COLO829 (cell line): Measurements from ENCODE around the gene RFX1.
"Not testable (repeated sequence)": the region's sequence is repeated elsewhere in the genome, so short reads cannot be mapped to it uniquely, and the experiment has no call there.

Experiments used
- DNase-seq: peaks from one replicate; pipeline ENCODE4 v3.0.0; 2012; ENCODE audit warnings: low spot score

RFX1 gene

GRCh38 chr19:14006085-14006765 is at the start of gene RFX1:
Gene RFX1, minus strand, starts transcription at chr19:14006320. Its CDS starts 12,477 bp downstream, at chr19:13993843.
- peak; percentile 89 for DNase-seq

DNA sequence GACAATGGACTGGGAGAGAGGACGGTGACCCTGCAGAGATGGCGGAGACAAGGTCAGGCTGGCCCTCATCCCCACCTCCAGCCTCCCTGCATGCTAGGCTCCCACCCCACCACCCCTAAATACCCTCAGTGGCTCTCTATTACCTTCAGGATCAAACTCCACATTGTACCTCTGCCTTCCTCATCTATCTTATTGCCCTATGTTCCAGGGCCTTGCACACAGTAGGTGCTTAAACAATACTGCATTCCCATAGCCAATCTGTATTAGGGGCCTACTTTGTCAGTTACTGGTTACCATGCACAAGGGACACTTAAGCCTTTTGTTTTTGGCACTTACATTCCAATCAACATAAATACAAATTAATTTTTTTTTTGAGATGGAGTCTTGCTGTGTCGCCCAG is 49.3 kb upstream of the RFX1 start:
- DNase-seq = no peak

- DNase-seq = no peak
Measured at GRCh38 chr19:14054721-14055120, 48.6 kb upstream of the RFX1 start.

- DNase-seq = no peak
Measured at GRCh38 chr19:14054099-14054498, 48.0 kb upstream of the RFX1 start.

DNA sequence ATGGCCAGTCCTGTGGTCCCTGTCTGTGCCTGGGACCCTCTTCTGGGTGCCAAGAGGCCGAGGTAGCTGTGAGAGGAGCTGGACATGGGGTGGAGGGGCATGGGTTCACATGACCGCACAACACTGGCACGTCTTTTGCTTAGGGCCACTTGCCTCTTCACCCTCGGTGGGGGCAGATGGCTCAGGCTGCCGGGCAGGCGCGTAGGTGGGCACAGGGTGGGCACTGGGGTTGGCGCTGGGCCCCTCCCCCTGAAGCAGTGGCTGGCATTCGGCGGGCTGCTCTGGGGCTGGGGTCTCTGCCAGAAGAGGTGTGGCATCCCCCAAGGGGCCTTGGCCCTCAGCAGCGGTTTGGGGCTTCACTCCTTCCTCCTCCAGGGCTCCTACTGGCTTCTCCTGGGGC is 47.4 kb upstream of the RFX1 start:
- DNase-seq = no peak

GRCh38 chr19:14053032-14053431 is 46.9 kb upstream of the RFX1 start:
- no peak for DNase-seq

GRCh38 chr19:14052470-14052869 is 46.4 kb upstream of the RFX1 start:
- no peak for DNase-seq

- DNase-seq = no peak
Measured at GRCh38 chr19:14051980-14052379, 45.9 kb upstream of the RFX1 start.

DNA sequence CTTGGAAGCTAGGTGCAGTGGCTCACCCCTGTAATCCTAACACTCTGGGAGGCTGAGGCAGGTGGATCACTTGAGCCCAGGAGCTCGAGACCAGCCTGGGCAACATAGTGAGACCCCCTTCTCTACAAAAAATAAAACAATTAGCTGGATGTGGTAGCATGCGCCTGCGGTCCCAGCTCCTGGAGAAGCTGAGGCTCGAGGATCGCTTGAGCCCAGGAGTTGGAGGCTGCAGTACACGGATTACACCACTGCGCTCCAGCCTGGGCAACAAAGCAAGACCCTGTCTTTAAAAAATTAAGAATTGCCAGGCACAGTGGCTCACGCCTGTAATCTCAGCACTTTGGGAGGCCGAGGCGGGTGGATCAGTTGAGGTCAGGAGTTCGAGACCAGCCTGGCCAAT is 44.8 kb upstream of the RFX1 start:
- DNase-seq = not testable (repeated sequence)

GRCh38 chr19:14050512-14050911 is 44.4 kb upstream of the RFX1 start:
- DNase-seq = no peak

DNA sequence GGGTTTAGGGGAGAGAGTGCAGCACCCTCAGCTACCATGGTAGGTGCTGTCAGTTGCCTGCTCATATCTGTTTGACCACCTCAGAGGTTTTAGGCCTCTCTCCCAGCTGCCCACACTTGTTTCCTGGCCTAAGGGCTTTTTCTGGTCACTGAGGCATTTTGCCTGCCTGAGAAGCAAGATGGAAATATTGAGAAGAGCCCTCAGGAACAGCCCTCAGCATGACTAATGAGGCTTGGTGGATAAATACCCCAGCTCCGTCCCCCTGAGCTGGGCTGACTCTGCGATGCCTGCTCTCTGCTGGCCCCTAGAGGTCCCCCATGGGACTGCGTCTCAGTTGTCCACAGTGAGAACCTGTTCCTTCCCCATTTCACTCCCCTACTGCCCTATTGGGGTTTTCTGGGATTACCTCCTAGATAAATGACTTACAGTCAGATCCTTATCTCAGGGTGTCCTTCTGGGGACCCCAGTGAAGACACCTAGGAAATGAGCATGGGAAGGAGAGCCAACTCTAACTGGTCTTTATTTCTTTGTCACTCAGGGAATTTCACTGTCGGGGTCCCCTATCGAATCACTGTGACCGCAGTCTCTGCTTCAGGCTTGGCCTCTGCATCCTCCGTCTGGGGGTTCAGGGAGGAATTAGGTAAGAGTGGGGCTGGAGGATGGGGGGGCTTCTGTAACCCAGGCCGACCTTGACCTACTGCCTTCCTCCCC is 42.5 kb upstream of the RFX1 start:
- peak; percentile 52 for DNase-seq

DNA sequence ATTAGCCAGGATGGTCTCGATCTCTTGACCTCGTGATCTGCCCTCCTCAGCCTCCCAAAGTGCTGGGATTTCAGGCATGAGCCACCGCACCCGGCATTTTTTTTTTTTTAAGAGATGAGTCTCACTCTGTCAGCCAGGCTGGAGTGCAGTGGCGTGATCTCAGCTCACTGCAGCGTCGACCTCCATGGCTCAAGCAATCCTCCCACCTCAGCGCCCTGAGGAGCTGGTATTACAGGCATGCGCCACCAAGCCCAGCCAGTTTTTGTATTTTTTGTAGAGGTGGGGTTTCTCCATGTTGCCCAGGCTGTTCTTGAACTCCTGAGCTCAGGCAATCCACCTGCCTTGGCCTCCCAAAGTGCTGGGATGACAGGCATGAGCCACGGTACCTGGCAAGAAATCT is 41.7 kb upstream of the RFX1 start:
- DNase-seq = not testable (repeated sequence)

- peak; percentile 60 for DNase-seq
Measured at GRCh38 chr19:14042659-14043608, 36.8 kb upstream of the RFX1 start.

DNA sequence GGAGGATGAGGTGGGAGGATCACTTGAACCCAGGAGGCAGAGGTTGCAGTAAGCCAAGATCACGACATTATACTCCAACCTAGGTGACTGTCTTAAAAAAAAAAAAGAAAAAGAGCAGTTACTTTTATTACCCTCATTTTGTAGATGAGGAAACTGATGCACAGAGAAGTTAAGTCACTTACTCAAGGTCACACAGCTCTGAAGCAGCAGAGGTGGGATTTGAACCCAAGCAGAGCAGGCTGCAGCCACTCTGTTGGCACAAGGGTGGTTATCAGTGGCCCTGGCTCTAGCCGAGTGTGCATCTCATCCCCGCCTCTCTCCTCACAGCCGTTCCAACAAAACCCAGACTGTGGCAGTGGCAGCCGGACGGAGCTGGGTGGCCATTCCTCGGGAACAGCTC is 33.1 kb upstream of the RFX1 start:
- DNase-seq = no peak

DNA sequence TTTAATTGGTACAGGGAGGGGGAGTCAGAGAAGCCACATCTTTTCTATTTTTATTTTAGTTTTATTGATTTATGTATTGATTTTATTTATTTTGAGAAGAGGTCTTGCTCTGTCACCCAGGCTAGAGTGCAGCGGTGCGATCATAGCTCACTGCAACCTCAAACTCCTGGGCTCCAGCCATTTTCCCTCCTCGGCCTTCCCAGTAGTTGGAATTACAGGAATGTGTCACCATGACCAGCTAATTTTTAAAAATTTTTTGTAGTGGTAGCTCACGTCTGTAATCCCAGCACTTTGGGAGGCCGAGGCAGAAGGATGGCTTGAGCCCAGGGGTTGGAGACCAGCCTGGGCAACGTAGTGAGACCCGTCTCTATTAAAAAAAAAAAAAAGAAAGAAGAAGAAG is 29.6 kb upstream of the RFX1 start:
- no peak for DNase-seq

DNA sequence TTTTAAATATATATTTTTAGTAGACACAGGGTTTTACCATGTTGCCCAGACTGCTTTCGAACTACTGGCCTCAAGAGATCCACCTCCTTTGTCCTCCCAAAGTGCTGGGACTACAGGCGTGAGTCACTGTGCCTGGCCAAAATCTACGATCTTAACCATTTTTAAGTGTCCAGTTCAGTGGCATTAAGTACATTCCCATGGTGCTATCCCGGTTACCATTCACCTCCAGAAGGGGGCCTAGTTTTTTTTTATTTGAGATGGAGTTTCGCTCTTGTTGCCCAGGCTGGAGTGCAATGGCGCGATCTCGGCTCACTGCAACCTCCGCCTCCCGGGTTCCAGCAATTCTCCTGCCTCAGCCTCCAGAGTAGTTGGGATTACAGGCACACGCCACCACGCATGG is 29.0 kb upstream of the RFX1 start:
- DNase-seq = not testable (repeated sequence)

DNA sequence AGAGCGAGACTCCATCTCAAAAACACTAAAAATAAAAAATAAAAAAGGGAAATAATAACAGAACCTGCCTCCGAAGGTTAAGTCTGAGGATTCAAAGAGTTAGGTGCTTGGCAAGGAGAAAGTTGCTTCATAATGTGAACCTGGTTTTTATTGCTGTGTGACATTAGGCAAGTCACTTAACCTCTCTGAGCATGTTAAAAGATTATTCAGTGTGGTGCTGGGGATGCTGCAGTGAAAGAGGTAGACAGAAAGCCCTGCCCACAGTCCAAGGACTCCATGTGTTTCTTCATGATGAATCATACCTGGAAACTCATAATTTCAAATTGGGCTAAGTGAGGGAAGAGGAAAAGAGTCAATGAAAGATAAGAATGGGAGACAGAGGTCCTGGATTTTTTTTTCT is 27.8 kb upstream of the RFX1 start:
- no peak for DNase-seq

GRCh38 chr19:14031719-14032480 is 25.8 kb upstream of the RFX1 start, which contains the start of gene IL27RA:
Gene IL27RA, plus strand, starts transcription at chr19:14031762. Its CDS starts 111 bp downstream, at chr19:14031873.
- no peak for DNase-seq

GRCh38 chr19:14030997-14031718 is 25.0 kb upstream of the RFX1 start:
- no peak for DNase-seq

DNA sequence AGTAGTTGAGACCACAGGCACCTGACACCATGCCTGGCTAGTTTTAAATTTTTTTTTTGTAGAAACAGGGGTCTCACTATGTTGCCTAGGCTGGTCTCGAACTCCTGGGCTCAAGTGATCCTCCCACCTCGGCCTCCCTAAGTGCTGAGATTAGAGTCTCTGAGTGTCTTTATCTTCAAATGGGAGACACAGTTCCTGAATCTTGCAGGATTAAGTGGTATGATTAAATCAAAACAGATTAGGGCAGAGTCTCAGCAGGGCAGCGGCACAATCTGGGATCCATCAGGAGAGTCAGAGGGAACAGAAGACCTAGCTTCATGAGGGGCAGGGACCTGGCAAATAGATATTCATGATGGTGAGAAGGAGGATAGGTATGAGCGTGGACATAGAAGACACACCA is 22.8 kb upstream of the RFX1 start:
- DNase-seq = no peak

DNA sequence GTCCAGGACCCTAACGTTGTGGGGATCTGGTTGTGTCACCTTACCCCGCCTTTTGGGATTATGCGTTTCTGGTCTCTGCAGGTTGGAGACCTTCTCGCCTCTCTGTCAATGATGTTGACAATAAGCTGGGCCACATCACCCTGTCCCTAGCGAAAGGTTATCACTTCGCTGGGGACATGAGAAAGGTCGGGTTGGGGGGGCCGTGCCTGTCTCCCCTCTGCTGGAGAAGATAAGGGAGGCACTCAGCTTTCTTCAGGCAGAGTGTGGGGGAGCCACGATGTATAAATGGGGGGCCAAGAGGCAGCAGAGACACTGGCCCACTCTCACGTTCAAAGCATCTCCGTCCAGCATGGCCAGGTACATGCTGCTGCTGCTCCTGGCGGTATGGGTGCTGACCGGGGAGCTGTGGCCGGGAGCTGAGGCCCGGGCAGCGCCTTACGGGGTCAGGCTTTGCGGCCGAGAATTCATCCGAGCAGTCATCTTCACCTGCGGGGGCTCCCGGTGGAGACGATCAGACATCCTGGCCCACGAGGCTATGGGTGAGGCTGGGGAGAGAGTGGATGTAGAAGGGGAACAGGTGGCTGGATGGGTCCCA is 21.8 kb upstream of the RFX1 start, which contains the start of gene RLN3:
TSS of gene RLN3 (plus strand) at position 293 of the 595 bp plus-strand sequence. CDS start at position 350, 57 bp downstream.
- no peak for DNase-seq
